Measurements from ENCODE around the gene LAD1.

DNA sequence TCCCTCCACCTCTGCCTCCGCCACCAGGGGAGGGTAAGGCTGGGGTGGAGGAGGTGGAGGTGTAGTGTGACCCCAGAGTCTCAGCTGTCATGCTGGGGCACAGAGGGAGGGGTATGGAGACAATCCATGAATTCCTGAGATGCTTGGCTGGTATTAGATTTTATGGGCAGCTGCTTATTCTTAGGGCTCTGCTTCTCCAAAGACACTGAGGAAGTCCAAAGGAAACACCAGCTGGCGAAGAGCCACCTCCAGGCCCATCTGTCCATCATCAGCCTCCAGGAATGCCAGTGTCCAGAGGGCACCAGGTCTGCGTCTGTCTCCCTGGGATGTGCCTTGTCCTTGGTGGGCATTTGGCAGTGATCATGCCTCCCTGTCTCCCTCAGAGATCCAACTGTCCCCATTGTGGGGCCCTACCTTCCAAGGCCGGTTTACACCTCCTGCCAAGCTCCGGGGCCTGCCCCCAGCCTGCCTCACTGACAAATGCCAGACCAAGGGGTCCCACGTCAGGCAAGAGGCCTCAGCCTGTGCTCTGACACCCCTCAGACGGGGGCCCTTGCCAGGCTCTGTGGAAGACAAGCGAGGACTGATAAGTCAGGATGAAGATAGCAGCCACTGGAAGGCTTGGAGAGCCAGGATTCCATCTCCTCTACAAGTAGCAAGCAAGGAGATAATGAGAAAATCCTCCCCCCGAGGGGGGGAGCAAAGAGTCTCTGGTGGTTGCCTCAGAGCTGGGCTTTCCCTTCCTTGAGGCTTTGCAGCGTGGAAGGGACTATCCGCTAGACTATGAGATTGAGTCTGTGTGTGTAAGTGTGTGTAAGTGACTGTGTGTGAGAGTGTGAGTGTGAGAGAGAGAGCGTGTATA is 20.9 kb upstream of the LAD1 start:
- no peak for TF ChIP-seq CTCF (IDR thresholded peaks at IDR 0.05; ENCODE audit: low read length)
- TF ChIP-seq EZH2 (IDR thresholded peaks at IDR 0.05; ENCODE audit: borderline replicate concordance, low read length), result no peak

All from OCI-LY1 (cell line).